NCI-H226 (cell line): ENCODE measurements around the gene GOLGA6A.

Experiments
- DNase-seq: peaks from one replicate; pipeline ENCODE4 v3.0.0-alpha.2; 2015

The GOLGA6A gene

GRCh38 chr15:74035121-74036017 lies 47.0 kb downstream of the GOLGA6A start:
- no peak for DNase-seq

DNA sequence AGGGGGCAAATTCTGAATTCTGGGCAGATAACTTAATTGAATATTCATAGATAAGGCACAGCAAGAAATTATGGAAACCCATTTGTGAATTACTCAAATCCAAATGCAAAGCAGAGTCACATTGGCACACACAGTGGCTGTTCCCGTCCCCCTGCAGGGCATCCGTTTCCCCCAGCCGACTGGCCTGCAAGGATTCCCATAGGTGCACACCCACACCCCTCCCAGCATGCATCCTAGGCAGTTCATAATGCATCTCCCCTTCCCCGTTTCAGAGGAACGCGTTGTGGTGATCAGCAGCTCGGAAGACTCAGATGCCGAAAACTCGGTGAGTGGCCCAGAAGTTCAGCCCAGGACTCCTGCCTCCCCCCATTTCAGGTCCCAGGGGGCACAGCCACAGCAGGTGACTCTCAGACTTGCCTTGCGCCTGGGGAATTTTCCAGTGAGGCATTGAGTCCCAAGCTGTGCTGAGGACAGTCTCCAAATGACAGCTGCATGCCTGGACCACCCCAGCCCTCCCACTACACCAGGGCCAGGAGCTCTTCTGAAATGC lies 48.1 kb downstream of the GOLGA6A start:
- DNase-seq = no peak

DNA sequence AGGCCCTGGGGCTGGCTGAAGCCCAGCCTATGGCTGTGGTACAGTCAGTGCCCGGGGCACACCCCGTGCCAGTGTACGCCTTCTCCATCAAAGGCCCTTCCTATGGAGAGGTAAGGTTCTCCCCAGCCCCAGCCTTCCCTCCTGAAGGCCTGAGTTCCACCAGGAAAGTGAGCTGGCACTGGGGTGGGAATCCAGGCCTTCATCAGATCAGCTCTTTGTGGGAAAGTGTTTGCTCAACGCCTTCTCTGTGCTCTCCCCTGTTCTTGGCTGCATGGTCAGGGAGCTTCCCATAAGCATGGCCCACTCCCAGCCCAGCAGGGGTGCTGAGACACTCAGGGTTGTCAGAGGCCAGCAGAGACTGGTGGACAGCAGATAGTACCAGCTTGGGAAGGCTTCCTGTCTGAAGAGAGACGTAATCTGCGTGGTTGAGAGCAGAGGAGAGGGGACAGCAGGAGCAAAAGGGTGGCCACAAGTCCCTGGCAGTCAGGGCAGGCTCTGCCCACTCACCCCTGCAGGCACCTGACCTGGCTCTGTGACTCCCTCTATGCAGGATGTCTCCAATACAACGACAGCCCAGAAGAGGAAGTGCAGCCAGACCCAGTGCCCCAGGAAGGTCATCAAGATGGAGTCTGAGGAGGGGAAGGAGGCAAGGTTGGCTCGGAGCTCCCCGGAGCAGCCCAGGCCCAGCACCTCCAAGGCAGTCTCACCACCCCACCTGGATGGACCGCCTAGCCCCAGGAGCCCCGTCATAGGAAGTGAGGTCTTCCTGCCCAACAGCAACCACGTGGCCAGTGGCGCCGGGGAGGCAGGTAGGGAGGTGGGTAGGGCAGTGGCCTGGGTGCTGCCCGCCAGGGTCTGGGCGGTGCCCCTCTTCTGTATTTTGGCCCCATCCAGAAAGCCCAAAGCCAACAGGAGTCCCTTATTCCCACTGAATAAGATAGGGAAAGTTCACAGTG lies 49.5 kb downstream of the GOLGA6A start:
- DNase-seq = no peak

- DNase-seq = no peak
Measured at GRCh38 chr15:74032046-74032445, 50.3 kb downstream of the GOLGA6A start.

GRCh38 chr15:74028646-74029045 lies 53.7 kb downstream of the GOLGA6A start:
- no peak for DNase-seq

- no peak for DNase-seq
Measured at GRCh38 chr15:74027688-74028087, 54.7 kb downstream of the GOLGA6A start.

GRCh38 chr15:74025436-74025835 lies 56.9 kb downstream of the GOLGA6A start:
- DNase-seq = no peak

DNA sequence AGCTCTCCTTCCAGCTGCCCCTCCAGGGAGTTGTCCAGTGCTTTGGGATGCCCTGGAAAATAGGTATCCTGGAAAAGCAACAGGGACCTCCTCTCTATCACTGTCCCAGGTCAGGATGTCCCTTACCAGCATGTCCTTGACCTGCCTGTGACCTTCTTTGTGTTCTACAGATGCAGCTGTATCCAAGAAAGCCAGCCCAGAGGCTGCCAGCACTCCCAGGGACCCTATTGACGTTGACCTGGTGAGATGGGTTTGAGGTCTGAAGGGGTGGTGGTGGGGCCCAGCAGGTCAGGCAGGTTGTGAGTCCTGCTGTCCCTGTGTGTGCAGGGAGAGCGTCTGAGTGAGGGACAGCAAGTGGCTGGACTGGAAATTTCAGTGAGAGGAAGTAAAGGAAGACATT lies 57.7 kb downstream of the GOLGA6A start:
- DNase-seq = no peak

DNA sequence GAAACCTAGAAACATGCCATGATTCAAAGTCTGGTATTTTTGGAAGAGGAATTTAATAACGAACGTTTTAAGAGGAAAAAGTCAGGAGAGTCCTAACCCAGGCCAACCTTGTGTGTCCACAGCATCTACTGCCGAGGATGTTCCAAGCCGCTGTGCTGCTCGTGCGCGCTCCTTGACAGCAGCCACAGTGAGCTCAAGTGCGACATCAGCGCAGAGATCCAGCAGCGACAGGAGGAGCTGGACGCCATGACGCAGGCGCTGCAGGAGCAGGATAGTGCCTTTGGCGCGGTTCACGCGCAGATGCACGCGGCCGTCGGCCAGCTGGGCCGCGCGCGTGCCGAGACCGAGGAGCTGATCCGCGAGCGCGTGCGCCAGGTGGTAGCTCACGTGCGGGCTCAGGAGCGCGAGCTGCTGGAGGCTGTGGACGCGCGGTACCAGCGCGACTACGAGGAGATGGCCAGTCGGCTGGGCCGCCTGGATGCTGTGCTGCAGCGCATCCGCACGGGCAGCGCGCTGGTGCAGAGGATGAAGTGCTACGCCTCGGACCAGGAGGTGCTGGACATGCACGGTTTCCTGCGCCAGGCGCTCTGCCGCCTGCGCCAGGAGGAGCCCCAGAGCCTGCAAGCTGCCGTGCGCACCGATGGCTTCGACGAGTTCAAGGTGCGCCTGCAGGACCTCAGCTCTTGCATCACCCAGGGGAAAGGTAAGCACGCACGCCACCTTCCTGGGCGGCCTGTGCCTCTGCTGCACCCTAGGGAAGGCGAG lies 59.5 kb downstream of the GOLGA6A start:
- DNase-seq = no peak
